ENCODE data around the gene PDE8A. TPM values are rescaled to one million over a fixed set of nuclear protein-coding genes. Genes with fewer than 3 reads are reported as not detected.

The PDE8A gene
- total and polyA plus RNA-seq, 2 experiments from 2014 or later, result 15.3 to 26.0 TPM

DNA sequence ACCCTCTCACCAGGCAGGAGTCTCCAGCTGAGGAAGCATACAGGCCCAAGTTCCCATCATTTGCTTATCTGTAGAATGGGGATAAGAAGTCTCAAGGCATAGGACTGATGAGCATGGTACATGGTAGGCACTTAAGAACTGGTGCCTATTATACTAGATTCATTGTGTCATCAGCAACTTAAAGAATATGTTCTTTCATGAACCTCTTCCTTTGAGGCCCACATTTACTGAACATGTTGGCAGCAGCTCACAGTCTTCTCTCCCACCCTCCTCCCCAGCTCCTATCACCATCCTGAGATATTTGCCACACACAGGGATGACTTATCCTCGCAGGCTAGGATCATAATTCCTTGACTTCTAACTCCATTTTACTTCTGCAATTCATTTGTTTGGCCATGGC lies 142.5 kb downstream of the PDE8A start:
- Histone ChIP-seq H3K4me2 (no peak overlapping the region), H4K20me1 (ENCODE audit: insufficient read depth, poor library complexity, severe bottlenecking) (no peaks in the 10 kb centered on the region), H3K36me3 (replicated peaks; ENCODE audit: insufficient read depth, low read depth) (no peaks in the 10 kb centered on the region), H3K4me1 (ENCODE audit: insufficient read depth) (no peaks in the 10 kb centered on the region), H3K27ac (no peak overlapping the region), H3K4me3 (no peak overlapping the region), H2AFZ (no peak overlapping the region), H3K9me3 (ENCODE audit: low read depth) (no peaks in the 10 kb centered on the region), H3K79me2 (no peaks in the 10 kb centered on the region), H3K27me3 (no peaks in the 10 kb centered on the region), H3K9me2 (replicated peaks; ENCODE audit: insufficient read depth) (no peaks in the 10 kb centered on the region)
- no peak for DNase-seq (ENCODE audit: low spot score)
- TF ChIP-seq EZH2phosphoT487 (IDR thresholded peaks at IDR 0.05; ENCODE audit: low read depth, severe bottlenecking, unreplicated experiment) (no peak), EZH2 (IDR thresholded peaks at IDR 0.05; ENCODE audit: borderline replicate concordance) (no peak)
- TF ChIP-seq, protein P1, sequence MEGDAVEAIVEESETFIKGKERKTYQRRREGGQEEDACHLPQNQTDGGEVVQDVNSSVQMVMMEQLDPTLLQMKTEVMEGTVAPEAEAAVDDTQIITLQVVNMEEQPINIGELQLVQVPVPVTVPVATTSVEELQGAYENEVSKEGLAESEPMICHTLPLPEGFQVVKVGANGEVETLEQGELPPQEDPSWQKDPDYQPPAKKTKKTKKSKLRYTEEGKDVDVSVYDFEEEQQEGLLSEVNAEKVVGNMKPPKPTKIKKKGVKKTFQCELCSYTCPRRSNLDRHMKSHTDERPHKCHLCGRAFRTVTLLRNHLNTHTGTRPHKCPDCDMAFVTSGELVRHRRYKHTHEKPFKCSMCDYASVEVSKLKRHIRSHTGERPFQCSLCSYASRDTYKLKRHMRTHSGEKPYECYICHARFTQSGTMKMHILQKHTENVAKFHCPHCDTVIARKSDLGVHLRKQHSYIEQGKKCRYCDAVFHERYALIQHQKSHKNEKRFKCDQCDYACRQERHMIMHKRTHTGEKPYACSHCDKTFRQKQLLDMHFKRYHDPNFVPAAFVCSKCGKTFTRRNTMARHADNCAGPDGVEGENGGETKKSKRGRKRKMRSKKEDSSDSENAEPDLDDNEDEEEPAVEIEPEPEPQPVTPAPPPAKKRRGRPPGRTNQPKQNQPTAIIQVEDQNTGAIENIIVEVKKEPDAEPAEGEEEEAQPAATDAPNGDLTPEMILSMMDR (IDR thresholded peaks at IDR 0.05; ENCODE audit: poor library complexity), result no peak
- WGBS (ENCODE audit: low lambda C conversion rate, missing lambda C conversion rate), result 93% methylated on average over 1 of the region's 1 CpG

DNA sequence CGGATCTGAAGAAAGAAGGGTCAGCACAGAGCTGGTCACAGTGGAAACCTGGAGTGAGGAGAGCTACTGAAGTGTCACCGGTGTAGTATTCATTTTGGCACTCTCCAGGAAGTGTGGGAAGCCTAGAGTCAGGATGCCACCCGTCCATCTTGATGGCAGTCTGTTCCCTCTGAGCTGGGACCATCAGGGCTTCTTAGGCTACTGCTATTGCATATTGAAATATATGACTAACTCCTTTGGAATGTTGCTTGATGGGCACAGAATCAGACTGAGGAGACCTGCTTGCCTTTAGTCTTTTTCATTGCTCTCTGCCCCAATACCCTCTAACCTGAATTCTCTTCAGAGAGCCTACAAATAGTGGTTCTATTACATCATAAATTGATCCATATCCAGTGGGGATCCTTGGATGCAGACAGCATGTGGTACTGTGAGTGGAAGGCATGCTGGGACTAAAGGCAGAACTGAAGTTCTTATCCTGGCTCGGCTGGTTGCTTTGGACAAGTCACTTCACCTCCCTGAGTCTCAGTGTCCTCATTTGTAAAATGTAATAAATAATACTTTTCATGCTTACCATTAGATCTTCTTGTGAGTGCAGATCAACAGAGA lies 143.5 kb downstream of the PDE8A start:
- Histone ChIP-seq H3K79me2 (no peaks in the 10 kb centered on the region), H3K9me2 (replicated peaks; ENCODE audit: insufficient read depth) (no peaks in the 10 kb centered on the region), H3K27me3 (no peaks in the 10 kb centered on the region), H3K27ac (no peak overlapping the region), H3K4me1 (ENCODE audit: insufficient read depth) (no peaks in the 10 kb centered on the region), H3K4me3 (no peak overlapping the region), H2AFZ (no peak overlapping the region), H3K36me3 (replicated peaks; ENCODE audit: insufficient read depth, low read depth) (no peaks in the 10 kb centered on the region), H3K9me3 (ENCODE audit: low read depth) (no peaks in the 10 kb centered on the region), H3K4me2 (no peak overlapping the region), H4K20me1 (ENCODE audit: insufficient read depth, poor library complexity, severe bottlenecking) (no peaks in the 10 kb centered on the region)
- TF ChIP-seq EZH2 (IDR thresholded peaks at IDR 0.05; ENCODE audit: borderline replicate concordance) (no peak), EZH2phosphoT487 (IDR thresholded peaks at IDR 0.05; ENCODE audit: low read depth, severe bottlenecking, unreplicated experiment) (no peak)
- TF ChIP-seq, protein P1 (IDR thresholded peaks at IDR 0.05; ENCODE audit: poor library complexity), result no peak
- WGBS (ENCODE audit: low lambda C conversion rate, missing lambda C conversion rate), result 82% methylated on average over 4 of the region's 4 CpGs
- no peak for DNase-seq (ENCODE audit: low spot score)

DNA sequence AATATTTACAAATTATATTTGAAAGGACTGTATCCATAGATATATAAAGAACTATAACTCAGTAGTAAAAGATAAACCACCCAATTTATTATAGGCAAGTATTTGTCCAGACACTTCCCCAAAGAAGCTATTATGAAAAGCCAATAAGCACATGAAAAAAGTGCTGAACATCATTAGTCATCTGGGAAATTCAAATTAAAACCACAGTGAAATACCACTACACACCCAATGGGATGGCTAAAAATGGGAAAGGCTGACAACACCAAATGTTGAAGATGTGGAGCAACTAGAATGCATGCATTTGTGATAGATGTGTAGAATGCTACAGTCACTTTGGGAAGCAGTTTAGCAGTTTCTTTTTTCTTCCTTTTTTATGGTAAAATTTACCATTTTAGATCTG lies 147.0 kb downstream of the PDE8A start:
- H3K4me1 ChIP-seq (ENCODE audit: insufficient read depth), result no peaks in the 10 kb centered on the region
- no peak overlapping the region for H3K4me3 ChIP-seq
- no peaks in the 10 kb centered on the region for H3K9me2 ChIP-seq (replicated peaks; ENCODE audit: insufficient read depth)
- H3K27ac ChIP-seq, result no peak overlapping the region
- no peaks in the 10 kb centered on the region for H3K27me3 ChIP-seq
- DNase-seq (ENCODE audit: low spot score), result no peak
- H4K20me1 ChIP-seq (ENCODE audit: insufficient read depth, poor library complexity, severe bottlenecking), result no peaks in the 10 kb centered on the region
- H3K36me3 ChIP-seq (replicated peaks; ENCODE audit: insufficient read depth, low read depth), result no peaks in the 10 kb centered on the region
- no peak overlapping the region for H3K4me2 ChIP-seq
- TF ChIP-seq, protein P1 (IDR thresholded peaks at IDR 0.05; ENCODE audit: poor library complexity), result no peak
- TF ChIP-seq EZH2 (IDR thresholded peaks at IDR 0.05; ENCODE audit: borderline replicate concordance), result no peak
- no peak for TF ChIP-seq EZH2phosphoT487 (IDR thresholded peaks at IDR 0.05; ENCODE audit: low read depth, severe bottlenecking, unreplicated experiment)
- H3K9me3 ChIP-seq (ENCODE audit: low read depth), result no peaks in the 10 kb centered on the region
- H2AFZ ChIP-seq, result no peak overlapping the region
- no peaks in the 10 kb centered on the region for H3K79me2 ChIP-seq
